HUES64 (cell line): ENCODE data around the gene SUFU.

Source experiments
- H3K27ac ChIP-seq: 2 replicates; pipeline ENCODE4 v1.7.0; 2013; ENCODE audit warnings: low read depth, low read length, inconsistent platforms
- H3K27me3 ChIP-seq: 2 replicates; pipeline ENCODE4 v1.6.1; 2013; ENCODE audit warnings: mild to moderate bottlenecking, low read length; ENCODE audit not compliant: insufficient read depth
- H3K36me3 ChIP-seq: 2 replicates; pipeline ENCODE4 v1.6.1; 2013; ENCODE audit warnings: mild to moderate bottlenecking, low read length; ENCODE audit not compliant: insufficient read depth
- H3K4me1 ChIP-seq: 2 replicates; pipeline ENCODE4 v1.6.1; 2013; ENCODE audit warnings: mild to moderate bottlenecking, low read length, moderate library complexity; ENCODE audit not compliant: insufficient read depth
- H3K4me3 ChIP-seq: 2 replicates; pipeline ENCODE4 v1.5.1; 2013; ENCODE audit warnings: mild to moderate bottlenecking, low read length, moderate library complexity
- H3K9ac ChIP-seq: 2 replicates; pipeline ENCODE4 v1.6.1; 2013; ENCODE audit warnings: mild to moderate bottlenecking, low read depth, low read length
- H3K9me3 ChIP-seq: 2 replicates; pipeline ENCODE4 v1.6.1; 2013; ENCODE audit warnings: low read depth, low read length; ENCODE audit not compliant: insufficient read depth
- WGBS: fragments of 150-250, 120-280 bp; methylation state at CpG from one replicate; pipeline ENCODE4 v1.1.7; 2013; ENCODE audit warnings: missing lambda C conversion rate; 5-methylcytosine and 5-hydroxymethylcytosine counted together

The SUFU gene

DNA sequence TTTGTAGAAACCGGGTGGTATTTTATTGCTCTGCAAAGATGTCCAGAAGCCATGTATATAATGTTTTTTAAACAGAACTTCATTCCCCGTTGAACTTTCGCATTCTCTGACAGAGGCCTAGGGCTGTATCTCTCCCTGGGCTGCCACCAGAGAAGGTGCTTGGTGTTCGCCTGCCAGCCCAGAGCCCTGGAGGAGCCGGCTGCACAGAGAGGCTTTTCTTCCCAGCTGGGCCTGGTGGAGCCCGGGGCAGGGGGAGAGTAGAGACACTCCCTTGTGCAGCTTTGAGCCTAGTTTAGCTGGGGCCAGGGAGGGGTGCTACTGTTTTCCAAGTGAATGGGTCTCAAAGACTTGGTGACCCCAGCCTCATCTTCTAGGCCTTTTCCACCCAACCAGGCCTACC is 126.9 kb downstream of the SUFU start:
- peak overlapping the region; percentile 92 for H3K27ac ChIP-seq
- H3K9me3 ChIP-seq: no peaks in the 10 kb centered on the region
- H3K9ac ChIP-seq: no peak overlapping the region
- WGBS: 88% methylated on average over 5 of the region's 6 CpGs
- no peak overlapping the region for H3K4me3 ChIP-seq
- H3K36me3 ChIP-seq: no peaks in the 10 kb centered on the region; the same call in 1 of the 2 replicates
- H3K27me3 ChIP-seq: no peaks in the 10 kb centered on the region
- peaks cover 70% of the 10 kb centered on the region for H3K4me1 ChIP-seq

DNA sequence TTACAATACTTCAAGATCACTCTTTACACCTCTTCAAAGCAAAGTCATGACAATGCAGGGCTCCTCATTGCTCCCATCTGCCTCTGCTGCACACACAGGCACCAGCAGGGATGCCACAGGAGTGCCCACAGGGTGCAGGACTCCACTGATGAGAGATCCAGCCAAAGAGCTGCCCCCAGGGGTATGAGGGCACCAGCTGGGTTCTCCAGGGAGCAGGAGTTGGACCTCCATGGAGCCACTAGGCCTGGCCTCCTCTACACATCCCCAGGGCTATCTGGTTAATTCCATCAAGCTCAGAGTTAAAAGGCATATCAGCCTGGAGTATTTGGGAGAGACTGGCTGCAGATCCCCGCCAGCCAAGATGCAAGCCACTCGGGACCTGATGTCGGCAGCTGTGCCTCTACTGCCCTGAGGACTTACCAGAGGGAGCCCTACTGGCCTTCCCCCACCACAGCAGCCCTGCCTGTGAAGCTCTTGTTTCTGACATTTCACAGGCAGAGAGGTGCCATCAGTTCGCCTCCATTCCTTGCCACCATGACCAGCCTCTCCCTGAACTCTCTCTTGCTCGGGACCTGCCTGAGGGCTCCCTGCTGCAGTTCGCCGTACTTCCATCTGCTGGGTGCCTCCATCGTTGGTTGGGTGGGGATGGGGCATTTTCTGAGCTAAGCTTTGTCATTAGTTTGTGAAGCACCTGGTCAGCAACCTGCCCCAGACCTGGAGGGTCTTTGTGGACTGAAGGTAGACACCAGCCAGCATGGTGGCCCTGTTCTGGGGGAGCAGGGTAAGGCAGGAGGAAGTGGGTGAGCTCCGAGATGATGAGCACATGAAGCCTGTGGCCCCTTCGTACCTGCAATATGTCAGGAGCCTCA is 128.0 kb downstream of the SUFU start:
- H3K4me3 ChIP-seq: no peak overlapping the region
- 97% methylated on average over 10 of the region's 10 CpGs for WGBS
- no peak overlapping the region for H3K9ac ChIP-seq
- H3K27me3 ChIP-seq: no peaks in the 10 kb centered on the region
- H3K36me3 ChIP-seq: no peaks in the 10 kb centered on the region; the same call in 1 of the 2 replicates
- H3K27ac ChIP-seq: no peak overlapping the region
- H3K9me3 ChIP-seq: no peaks in the 10 kb centered on the region
- H3K4me1 ChIP-seq: peaks cover 59% of the 10 kb centered on the region

DNA sequence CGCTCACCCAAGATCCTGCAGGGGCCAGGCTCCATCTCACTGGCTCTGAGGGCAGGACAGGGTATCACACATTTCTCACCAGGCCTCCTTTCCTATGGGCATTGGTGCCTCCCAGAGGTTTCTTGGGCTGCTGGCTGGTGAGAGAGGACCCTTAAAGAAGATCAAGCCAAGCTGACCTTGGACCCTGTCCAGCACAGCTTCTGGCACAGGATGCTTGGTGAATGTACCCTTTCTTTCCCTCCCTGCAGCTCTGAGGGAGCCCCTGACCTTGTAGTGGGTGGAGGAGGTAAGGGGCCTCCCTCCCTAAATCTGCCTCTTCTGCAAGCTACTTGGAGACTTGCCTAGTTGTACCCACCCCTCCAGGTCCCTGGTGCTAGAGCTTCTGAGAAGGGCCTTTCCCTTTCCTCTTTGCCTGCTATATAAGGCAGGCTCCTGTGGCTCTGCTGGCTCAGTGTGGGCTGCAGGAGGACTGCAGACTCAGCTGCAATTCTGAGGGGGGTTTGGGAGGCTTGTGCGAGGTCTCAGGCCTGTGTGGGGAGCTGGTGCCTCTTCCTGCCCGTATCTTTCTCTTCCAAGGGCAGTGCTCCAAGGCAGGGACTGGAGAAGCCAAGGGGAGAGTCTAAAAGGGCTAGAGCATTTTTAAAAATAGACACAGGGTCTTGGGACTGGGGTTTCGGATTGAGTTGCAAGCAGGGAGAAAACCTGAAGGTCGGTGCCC is 128.8 kb downstream of the SUFU start:
- H3K9me3 ChIP-seq: no peaks in the 10 kb centered on the region
- H3K4me1 ChIP-seq: peaks cover 51% of the 10 kb centered on the region
- 86% methylated on average over 5 of the region's 5 CpGs for WGBS
- no peak overlapping the region for H3K27ac ChIP-seq
- no peaks in the 10 kb centered on the region; the same call in 1 of the 2 replicates for H3K36me3 ChIP-seq
- H3K9ac ChIP-seq: 0 out of 2 replicates have a peak overlapping the region, but pooled peaks have one; percentile 10
- no peak overlapping the region for H3K4me3 ChIP-seq
- no peaks in the 10 kb centered on the region for H3K27me3 ChIP-seq

DNA sequence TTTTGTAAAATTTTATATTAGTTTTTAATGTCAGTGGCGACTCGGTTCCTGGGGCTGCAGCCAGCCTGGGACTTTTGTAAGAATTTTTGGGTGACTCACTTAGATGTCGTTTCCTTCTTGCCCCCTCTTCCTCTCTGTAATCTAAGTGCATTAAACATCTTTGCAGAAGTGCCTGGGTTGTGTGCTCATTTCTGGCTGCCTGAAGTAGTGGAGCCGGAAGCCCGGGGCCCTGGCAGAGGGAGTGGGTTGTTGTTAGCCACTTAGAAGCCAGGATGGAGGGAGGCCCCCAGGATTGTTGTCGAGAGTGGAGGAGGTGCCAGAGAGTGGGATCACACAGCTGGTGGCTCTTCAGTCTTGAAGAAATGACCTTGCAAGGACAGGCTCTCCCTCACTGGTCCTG is 129.5 kb downstream of the SUFU start:
- no peaks in the 10 kb centered on the region for H3K27me3 ChIP-seq
- WGBS: 81% methylated on average over 6 of the region's 6 CpGs
- peaks cover 44% of the 10 kb centered on the region for H3K4me1 ChIP-seq
- no peak overlapping the region for H3K4me3 ChIP-seq
- H3K9me3 ChIP-seq: no peaks in the 10 kb centered on the region
- no peak overlapping the region for H3K9ac ChIP-seq
- no peaks in the 10 kb centered on the region; the same call in 1 of the 2 replicates for H3K36me3 ChIP-seq
- no peak overlapping the region for H3K27ac ChIP-seq

DNA sequence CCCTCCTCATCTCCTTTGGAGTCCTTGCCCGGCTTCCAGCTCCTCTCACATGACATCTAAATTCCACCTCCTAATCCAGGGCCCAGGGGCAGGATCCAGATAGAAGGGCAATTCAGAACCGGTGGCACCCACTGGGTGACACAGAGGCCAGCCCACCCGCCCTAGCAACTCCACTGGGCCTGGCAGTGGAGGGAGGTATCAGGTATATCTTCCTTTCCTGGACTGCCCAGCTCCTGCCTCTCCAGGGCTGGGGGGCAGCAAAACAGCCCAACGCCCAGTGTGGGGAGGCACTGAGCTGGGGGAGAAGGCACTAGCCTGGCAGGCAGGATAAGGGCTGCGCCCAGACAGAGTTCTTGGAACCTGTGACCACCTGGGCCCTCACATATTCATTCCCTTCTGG is 130.1 kb downstream of the SUFU start:
- H3K9me3 ChIP-seq: no peaks in the 10 kb centered on the region
- H3K4me3 ChIP-seq: no peak overlapping the region
- WGBS: 91% methylated on average over 5 of the region's 5 CpGs
- no peaks in the 10 kb centered on the region; the same call in 1 of the 2 replicates for H3K36me3 ChIP-seq
- no peaks in the 10 kb centered on the region for H3K27me3 ChIP-seq
- no peak overlapping the region for H3K27ac ChIP-seq
- H3K4me1 ChIP-seq: peaks cover 40% of the 10 kb centered on the region
- H3K9ac ChIP-seq: 0 out of 2 replicates have a peak overlapping the region, but pooled peaks have one; percentile 2

DNA sequence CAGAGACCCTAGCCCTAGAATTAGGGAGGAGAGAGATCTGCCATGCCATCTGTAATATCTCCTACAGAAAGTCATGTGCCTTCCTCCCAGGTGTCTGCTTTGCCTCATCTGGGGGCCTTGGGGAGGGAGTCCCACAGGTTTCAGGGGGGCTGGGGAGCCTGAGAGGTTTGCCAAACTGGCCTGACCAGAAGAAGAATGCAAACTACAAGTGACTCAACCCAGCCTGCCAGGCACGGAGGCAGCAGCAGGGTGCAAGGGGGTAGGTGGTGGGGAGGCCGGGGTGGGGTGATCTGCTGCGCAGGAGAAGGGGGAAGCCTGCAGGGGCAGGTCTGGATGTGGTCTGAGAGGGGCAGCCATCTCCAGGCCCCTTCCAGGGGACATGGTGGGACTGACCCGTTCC is 130.9 kb downstream of the SUFU start:
- H3K9ac ChIP-seq: no peak overlapping the region
- no peak overlapping the region for H3K27ac ChIP-seq
- no peaks in the 10 kb centered on the region for H3K9me3 ChIP-seq
- no peaks in the 10 kb centered on the region for H3K27me3 ChIP-seq
- H3K4me1 ChIP-seq: peaks cover 33% of the 10 kb centered on the region
- 56% methylated on average over 4 of the region's 4 CpGs for WGBS
- no peak overlapping the region for H3K4me3 ChIP-seq
- no peaks in the 10 kb centered on the region; the same call in 1 of the 2 replicates for H3K36me3 ChIP-seq

DNA sequence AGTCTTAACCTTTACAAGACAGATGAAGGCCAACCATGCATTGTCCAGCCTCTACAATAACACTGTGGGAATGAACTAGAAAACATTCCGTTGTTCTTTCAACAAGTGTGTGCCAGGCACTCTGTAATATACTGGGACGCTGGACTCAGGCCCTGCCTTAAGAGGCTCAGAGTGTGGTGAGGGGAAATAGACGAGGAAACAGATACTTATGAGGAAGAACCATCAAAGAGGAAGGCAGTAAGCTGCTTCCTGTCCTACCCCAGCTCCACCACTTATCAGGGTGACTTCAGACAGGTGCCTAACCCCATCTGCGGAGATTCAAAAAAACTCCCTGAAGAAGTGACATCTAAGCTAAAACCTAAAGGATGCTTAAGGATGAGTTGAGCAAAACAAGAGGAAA is 131.6 kb downstream of the SUFU start:
- H3K9me3 ChIP-seq: no peaks in the 10 kb centered on the region
- H3K4me1 ChIP-seq: peaks cover 26% of the 10 kb centered on the region
- 97% methylated on average over 4 of the region's 4 CpGs for WGBS
- no peaks in the 10 kb centered on the region; the same call in 1 of the 2 replicates for H3K36me3 ChIP-seq
- H3K9ac ChIP-seq: no peak overlapping the region
- H3K4me3 ChIP-seq: no peak overlapping the region
- H3K27ac ChIP-seq: no peak overlapping the region
- no peaks in the 10 kb centered on the region for H3K27me3 ChIP-seq

DNA sequence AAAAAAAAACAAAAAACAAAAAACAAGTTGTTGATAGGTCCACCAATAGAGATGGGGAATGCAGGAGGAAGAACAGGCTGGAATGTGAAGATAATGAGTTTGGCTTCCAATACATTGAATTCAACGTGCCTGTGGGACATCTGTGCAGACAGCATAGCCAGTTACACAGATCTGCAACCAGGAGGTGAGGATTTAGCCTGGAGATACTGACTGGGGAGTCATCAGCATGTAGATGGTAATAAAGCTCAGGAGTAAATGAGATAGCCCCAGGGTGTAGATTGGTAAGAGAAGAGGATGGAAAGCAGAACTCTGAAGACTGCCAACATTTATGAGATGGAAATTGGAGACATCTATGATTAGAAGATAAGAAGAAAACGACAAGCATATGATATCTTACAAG is 135.8 kb downstream of the SUFU start:
- H3K4me3 ChIP-seq: no peak overlapping the region
- no peak overlapping the region for H3K27ac ChIP-seq
- peaks cover 4% of the 10 kb centered on the region; the same call in 1 of the 2 replicates for H3K4me1 ChIP-seq
- H3K27me3 ChIP-seq: no peaks in the 10 kb centered on the region
- H3K9me3 ChIP-seq: no peaks in the 10 kb centered on the region
- no peak overlapping the region for H3K9ac ChIP-seq
- WGBS: 66% methylated on average over 2 of the region's 2 CpGs
- no peaks in the 10 kb centered on the region for H3K36me3 ChIP-seq

DNA sequence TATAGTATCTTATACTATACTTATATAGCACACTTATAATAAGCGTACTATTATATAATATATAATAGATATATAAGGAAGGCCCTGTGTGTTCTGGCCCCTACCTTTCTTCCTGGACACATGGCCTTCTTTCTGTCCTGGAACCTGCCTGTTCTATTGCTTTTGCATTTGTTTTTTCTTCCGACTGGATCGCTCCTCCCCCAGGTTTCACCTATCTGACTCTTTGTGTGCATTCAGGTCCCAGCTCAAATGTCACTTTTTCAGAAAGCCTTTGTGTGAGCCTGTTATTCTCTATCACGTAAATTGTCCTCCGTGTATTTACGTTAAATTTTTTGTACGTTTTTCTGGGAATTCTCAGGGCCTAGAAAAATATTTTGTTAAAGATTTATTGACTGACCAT is 137.6 kb downstream of the SUFU start:
- 36% methylated on average over 6 of the region's 7 CpGs for WGBS
- Histone ChIP-seq H3K9me3 (no peaks in the 10 kb centered on the region), H3K4me1 (peaks cover 3% of the 10 kb centered on the region; the same call in 1 of the 2 replicates), H3K4me3 (peak overlapping the region; percentile 67), H3K27ac (peak overlapping the region; percentile 63; the same call in 1 of the 2 replicates), H3K36me3 (no peaks in the 10 kb centered on the region), H3K9ac (peak overlapping the region; percentile 52), H3K27me3 (no peaks in the 10 kb centered on the region)

DNA sequence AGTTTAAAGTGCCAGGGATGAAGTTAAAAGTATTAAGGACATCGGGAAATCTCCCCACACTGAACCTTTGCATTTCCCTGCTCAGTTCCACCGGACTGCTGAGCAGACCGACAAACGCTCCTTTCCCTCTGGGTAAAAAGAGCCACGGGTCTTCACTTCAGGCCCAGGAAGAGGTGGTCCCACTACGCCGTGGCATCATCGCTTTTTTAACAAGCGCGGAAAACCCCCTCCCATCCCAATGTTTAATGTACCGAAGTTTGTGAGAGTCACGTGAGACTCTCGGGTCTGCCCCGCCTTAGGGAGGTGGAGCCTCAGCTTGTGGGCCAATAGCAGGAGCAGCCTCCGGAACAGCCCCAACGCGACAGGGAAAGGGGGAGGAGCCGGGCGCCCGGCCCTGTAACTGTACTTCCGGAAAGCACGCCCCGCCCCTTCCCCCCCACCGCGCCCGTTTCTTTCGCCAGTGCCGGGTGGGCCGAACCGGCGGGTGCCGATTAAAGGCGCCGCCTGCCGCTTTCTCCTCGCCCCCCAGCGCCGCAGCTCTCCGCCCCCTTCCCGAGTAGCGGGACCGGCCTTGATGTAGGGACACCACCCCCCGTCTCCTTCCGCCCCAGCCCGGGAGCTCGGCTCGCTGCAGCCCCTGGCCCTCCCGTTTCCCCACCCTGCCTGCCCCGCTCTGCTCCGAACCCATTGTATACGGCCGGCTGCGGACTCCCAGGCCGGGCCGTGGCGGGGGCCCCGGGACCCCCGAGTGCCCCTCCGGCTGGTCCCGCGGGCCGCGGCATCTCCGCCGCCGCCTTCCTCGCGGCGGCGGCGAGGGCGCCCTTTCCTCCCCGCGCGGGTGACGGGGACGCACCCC is 138.3 kb downstream of the SUFU start:
- peak overlapping the region; percentile 98 for H3K27ac ChIP-seq
- WGBS: under 1% methylated on average over 77 of the region's 77 CpGs

More for the DNA sequence above, 138.3 kb downstream of the SUFU start:
- no peaks in the 10 kb centered on the region for H3K9me3 ChIP-seq
- peak overlapping the region; percentile 85 for H3K9ac ChIP-seq
- peak overlapping the region; percentile 67 for H3K4me3 ChIP-seq
- no peaks in the 10 kb centered on the region for H3K36me3 ChIP-seq
- no peaks in the 10 kb centered on the region for H3K27me3 ChIP-seq
- peaks cover 9% of the 10 kb centered on the region; the same call in 1 of the 2 replicates for H3K4me1 ChIP-seq
